GM12865 (cell line): ENCODE results near the gene MED26.
A peak's percentile ranks its signal among the peaks of the same experiment; 100 is the strongest.

Experiments used
- DNase-seq: peaks from one replicate; pipeline ENCODE4 v3.0.0; 2010; ENCODE audit warnings: low read depth
- H3K4me3 ChIP-seq: 2 replicates; pipeline ENCODE4 v1.5.1; 2011; ENCODE audit warnings: mild to moderate bottlenecking, low read depth, low read length, control low read depth
- CTCF ChIP-seq: IDR thresholded peaks from 2 replicates; pipeline ENCODE4 v1.5.1; 2011; ENCODE audit warnings: low read length, control low read depth, low read depth, inconsistent platforms; ENCODE audit not compliant: insufficient read depth; ENCODE audit errors: missing control alignments

The MED26 gene

GRCh38 chr19:16532440-16533234 is 95.4 kb downstream of the MED26 start:
- DNase-seq = no peak
- no peak overlapping the region for H3K4me3 ChIP-seq
- no peak for TF ChIP-seq CTCF

- DNase-seq = no peak
- TF ChIP-seq CTCF = no peak
- no peak overlapping the region for H3K4me3 ChIP-seq
Measured at GRCh38 chr19:16531380-16531669, 96.7 kb downstream of the MED26 start.

- no peak for DNase-seq
- no peak overlapping the region for H3K4me3 ChIP-seq
- TF ChIP-seq CTCF = no peak
Measured at GRCh38 chr19:16530540-16531379, 97.2 kb downstream of the MED26 start.

GRCh38 chr19:16529466-16530144 is 98.4 kb downstream of the MED26 start:
- DNase-seq = no peak
- TF ChIP-seq CTCF = no peak
- H3K4me3 ChIP-seq = no peak overlapping the region

- DNase-seq = peak; percentile 76
- TF ChIP-seq CTCF = peak; percentile 70
- no peak overlapping the region for H3K4me3 ChIP-seq
Measured at GRCh38 chr19:16527971-16528521, 100.0 kb downstream of the MED26 start.

GRCh38 chr19:16527334-16527935 is 100.6 kb downstream of the MED26 start:
- H3K4me3 ChIP-seq = no peak overlapping the region
- no peak for TF ChIP-seq CTCF
- no peak for DNase-seq
